SH-SY5Y (cell line): ENCODE results near the gene STK26.

ENCODE experiments used
- GATA2 ChIP-seq: IDR thresholded peaks from 2 replicates; pipeline ENCODE4 v1.6.1; 2011; ENCODE audit warnings: mild to moderate bottlenecking, low read depth, low read length
- GATA3 ChIP-seq: IDR thresholded peaks from 2 replicates; pipeline ENCODE4 v1.6.1; 2011; ENCODE audit warnings: low read depth, mild to moderate bottlenecking, low read length, moderate library complexity

GRCh38 chrX:132004728-132005127 lies 18.4 kb upstream of the STK26 start:
- TF ChIP-seq GATA3 (no peak), GATA2 (no peak)
